Measurements from ENCODE around the gene NUTF2.
A peak's percentile ranks its signal among the peaks of the same experiment; 100 is the strongest.

Gene NUTF2

GRCh38 chr16:67828651-67829050, 18.1 kb upstream of the NUTF2 start:
- Histone ChIP-seq H3K9ac (ENCODE audit: low read length) (no peak overlapping the region), H3K36me3 (ENCODE audit: insufficient read depth, low read length) (peaks cover 53% of the 10 kb centered on the region; the same call in 1 of the 2 replicates), H3K79me2 (ENCODE audit: insufficient read depth, low read length) (0 out of 2 replicates have a peak, but pooled peaks cover 3% of the 10 kb centered on the region), H2AFZ (ENCODE audit: low read length) (no peak overlapping the region), H3K9me2 (ENCODE audit: low read depth, low read length) (no peaks in the 10 kb centered on the region), H3K4me1 (ENCODE audit: insufficient read depth, low read length, severe bottlenecking) (peaks cover 19% of the 10 kb centered on the region), H3K27ac (ENCODE audit: low read depth, low read length, poor library complexity, severe bottlenecking) (no peak overlapping the region), H3K4me3 (ENCODE audit: low read depth, low read length, poor library complexity, severe bottlenecking) (no peak overlapping the region), H3K9me3 (ENCODE audit: low read length) (no peaks in the 10 kb centered on the region), H3F3A (ENCODE audit: insufficient read depth, low read length) (no peaks in the 10 kb centered on the region), H4K20me1 (ENCODE audit: insufficient read depth, low read length) (no peaks in the 10 kb centered on the region), H3K27me3 (ENCODE audit: insufficient read depth, low read length) (no peaks in the 10 kb centered on the region), H3K4me2 (ENCODE audit: low read length) (no peak overlapping the region)
- TF ChIP-seq EZH2 (IDR thresholded peaks at IDR 0.05; ENCODE audit: borderline replicate concordance, low read length) (no peak), CTCF (IDR thresholded peaks at IDR 0.05; ENCODE audit: low read length) (no peak)

GRCh38 chr16:67833030-67833414, 13.7 kb upstream of the NUTF2 start:
- Histone ChIP-seq H3K4me2 (ENCODE audit: low read length) (peak overlapping the region; percentile 100), H4K20me1 (ENCODE audit: insufficient read depth, low read length) (no peaks in the 10 kb centered on the region), H2AFZ (ENCODE audit: low read length) (no peak overlapping the region), H3F3A (ENCODE audit: insufficient read depth, low read length) (no peaks in the 10 kb centered on the region), H3K4me3 (ENCODE audit: low read depth, low read length, poor library complexity, severe bottlenecking) (peak overlapping the region; percentile 78), H3K36me3 (ENCODE audit: insufficient read depth, low read length) (peaks cover 40% of the 10 kb centered on the region; the same call in 1 of the 2 replicates), H3K79me2 (ENCODE audit: insufficient read depth, low read length) (0 out of 2 replicates have a peak, but pooled peaks cover 3% of the 10 kb centered on the region), H3K27me3 (ENCODE audit: insufficient read depth, low read length) (no peaks in the 10 kb centered on the region), H3K9me2 (ENCODE audit: low read depth, low read length) (no peaks in the 10 kb centered on the region), H3K9me3 (ENCODE audit: low read length) (no peaks in the 10 kb centered on the region), H3K9ac (ENCODE audit: low read length) (peak overlapping the region; percentile 80), H3K4me1 (ENCODE audit: insufficient read depth, low read length, severe bottlenecking) (peaks cover 18% of the 10 kb centered on the region), H3K27ac (ENCODE audit: low read depth, low read length, poor library complexity, severe bottlenecking) (no peak overlapping the region)
- TF ChIP-seq EZH2 (IDR thresholded peaks at IDR 0.05; ENCODE audit: borderline replicate concordance, low read length) (no peak), CTCF (IDR thresholded peaks at IDR 0.05; ENCODE audit: low read length) (no peak)

- Histone ChIP-seq H3K36me3 (ENCODE audit: insufficient read depth, low read length) (peaks cover 34% of the 10 kb centered on the region; the same call in 1 of the 2 replicates), H3K4me2 (ENCODE audit: low read length) (peak overlapping the region; percentile 100), H3K79me2 (ENCODE audit: insufficient read depth, low read length) (0 out of 2 replicates have a peak, but pooled peaks cover 3% of the 10 kb centered on the region), H3K4me1 (ENCODE audit: insufficient read depth, low read length, severe bottlenecking) (peaks cover 18% of the 10 kb centered on the region), H2AFZ (ENCODE audit: low read length) (no peak overlapping the region), H3K9me2 (ENCODE audit: low read depth, low read length) (no peaks in the 10 kb centered on the region), H3K9ac (ENCODE audit: low read length) (peak overlapping the region; percentile 80), H3K27me3 (ENCODE audit: insufficient read depth, low read length) (no peaks in the 10 kb centered on the region), H3K27ac (ENCODE audit: low read depth, low read length, poor library complexity, severe bottlenecking) (no peak overlapping the region), H4K20me1 (ENCODE audit: insufficient read depth, low read length) (no peaks in the 10 kb centered on the region), H3K4me3 (ENCODE audit: low read depth, low read length, poor library complexity, severe bottlenecking) (peak overlapping the region; percentile 78), H3K9me3 (ENCODE audit: low read length) (no peaks in the 10 kb centered on the region), H3F3A (ENCODE audit: insufficient read depth, low read length) (no peaks in the 10 kb centered on the region)
- TF ChIP-seq CTCF (IDR thresholded peaks at IDR 0.05; ENCODE audit: low read length) (no peak), EZH2 (IDR thresholded peaks at IDR 0.05; ENCODE audit: borderline replicate concordance, low read length) (no peak)
Measured at GRCh38 chr16:67833415-67834241, 13.1 kb upstream of the NUTF2 start.

All from OCI-LY1 (cell line).